HG03060 (cell line): ENCODE measurements around the gene SLC16A2.
"Not testable (repeated sequence)": the region's sequence is repeated elsewhere in the genome, so short reads cannot be mapped to it uniquely, and the experiment has no call there.

ENCODE experiments used
- ATAC-seq: cut with Tn5 transposase; IDR thresholded peaks from one replicate; pipeline ENCODE4 v1.9.1; 2021; ENCODE audit warnings: low read depth, moderate number of reproducible peaks; ENCODE audit not compliant: unreplicated experiment

SLC16A2 gene

DNA sequence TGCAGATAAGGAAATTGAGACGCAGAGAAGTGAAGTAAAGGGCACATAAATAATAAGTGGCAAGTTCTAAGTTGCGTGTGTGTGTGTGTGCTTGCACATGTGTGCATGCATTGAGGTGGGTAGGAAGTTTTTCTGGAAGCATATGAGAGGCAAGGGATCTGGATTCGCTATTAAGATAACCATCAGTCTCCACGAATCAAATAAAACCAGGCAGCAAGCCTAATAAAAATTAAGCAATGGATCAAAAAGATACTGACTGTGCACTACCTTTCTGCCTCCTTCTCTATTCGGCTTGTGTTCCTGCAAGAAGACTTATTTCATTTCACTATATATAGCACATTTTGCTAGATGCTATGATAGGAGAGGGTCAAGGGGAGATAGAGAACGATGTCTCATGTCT, 23.8 kb downstream of the SLC16A2 start:
- no peak for ATAC-seq

DNA sequence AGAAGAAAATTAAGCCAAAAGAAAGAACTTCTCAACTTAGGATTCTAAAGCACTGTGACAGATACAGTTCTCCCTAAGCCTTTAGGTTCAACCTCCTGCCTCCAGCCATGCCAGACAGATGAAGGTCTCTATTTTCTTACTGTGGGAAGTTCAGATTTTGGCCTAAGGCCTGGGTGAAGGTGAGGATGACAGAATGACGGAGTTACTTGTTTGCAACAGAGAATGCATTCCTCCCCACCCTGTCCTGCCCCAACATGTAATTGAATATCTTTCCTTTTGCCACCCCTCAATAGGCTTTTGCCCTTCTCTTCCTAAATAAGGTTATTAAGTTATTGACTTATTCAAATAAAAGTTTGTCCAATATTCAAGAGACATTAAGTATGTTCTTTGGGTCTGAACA, 25.6 kb downstream of the SLC16A2 start:
- no peak for ATAC-seq

DNA sequence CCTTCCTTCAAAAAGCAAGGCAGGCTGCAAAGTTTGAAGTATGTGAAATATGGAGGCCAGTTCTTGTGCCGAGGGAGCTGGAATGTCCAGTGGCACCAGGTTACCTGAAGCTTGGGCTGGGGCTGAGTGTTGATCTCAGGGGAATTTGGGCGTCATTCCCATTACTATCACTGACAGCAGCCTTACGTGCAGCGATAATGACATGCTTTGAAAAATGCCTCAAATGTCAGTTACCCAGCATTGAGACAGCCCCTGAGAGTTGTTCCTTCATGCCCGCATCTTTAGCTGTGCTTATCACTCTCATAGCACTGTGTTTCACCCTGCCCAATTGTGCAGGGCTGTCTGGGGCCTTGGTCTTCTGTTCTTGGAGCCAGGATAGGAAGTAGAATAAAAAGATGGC, 27.4 kb downstream of the SLC16A2 start:
- no peak for ATAC-seq

DNA sequence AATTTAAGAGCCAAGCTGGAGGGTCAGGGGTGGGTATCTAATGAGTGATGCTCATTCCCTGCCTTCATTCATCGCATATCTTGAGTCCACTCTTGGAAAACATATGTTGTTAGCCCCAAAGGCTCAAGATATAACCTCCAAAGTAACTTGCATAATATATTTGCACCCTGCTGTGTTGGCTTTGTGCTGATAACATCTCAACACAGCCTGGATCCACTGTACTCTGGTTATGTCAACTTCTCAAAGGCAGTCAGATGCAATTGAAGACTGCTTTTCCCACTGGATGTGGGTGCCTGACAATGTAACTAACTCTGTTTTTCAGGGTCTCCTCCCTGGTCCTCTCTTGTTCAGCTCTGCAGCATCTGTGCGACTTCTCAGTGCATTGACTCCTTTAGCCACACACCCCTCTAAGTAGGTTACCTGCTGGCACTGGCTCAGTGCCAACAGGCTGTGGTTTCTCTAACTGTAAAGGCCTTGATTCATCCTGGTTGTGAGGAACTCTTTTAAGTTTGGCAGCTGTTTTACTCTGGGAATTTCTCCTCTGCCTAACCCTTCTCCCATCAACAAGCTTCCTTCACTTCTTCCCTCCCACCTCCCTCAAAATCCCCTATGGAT, 28.1 kb downstream of the SLC16A2 start:
- ATAC-seq: no peak

DNA sequence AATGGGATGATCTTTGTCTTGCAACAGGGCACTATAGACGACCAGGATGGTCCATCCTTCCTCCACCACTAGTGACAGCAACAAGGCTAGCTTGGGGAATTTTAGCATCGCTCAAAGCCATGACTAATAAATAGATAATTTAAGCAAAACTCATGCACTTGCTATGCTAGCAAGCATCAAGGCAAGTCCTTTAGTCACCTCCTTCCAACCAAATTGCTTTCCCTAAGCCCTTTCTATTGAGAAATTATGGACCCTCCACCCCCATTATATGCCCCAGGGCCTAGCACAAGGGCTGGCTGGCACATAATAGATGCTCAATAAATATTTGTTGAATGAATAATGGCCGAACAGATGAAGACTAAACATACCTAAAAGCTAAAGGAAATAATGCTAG, 28.6 kb downstream of the SLC16A2 start:
- no peak for ATAC-seq

DNA sequence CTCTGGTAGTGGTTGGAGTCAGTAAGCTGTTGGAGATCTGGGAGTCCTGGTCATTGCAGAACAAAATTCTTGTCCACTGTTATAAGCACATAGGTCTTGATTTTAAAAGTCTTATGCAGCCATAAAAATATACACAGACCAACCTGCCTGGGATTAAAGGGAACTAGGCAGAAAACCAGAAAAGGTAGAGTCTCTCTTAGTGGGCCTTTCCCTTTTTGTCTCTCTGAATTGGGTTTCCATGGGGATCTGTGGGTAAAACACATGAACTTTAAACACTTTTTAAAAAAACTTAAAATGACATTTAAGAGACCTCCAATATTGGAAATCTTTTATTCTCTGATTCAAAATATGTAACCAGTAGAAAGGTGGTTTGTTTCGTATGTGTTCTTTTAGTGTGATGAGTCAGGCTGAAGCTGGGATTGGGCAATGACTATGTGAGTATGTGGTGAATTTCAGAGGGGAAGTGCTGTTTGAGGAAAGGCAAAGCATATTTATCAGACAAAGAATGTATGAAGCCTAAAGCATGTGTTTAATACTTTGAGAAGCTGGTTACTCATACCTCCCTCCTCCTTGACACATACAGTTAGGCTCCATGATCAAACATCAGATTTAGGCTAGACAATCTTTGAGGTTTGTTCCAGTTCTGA, 29.6 kb downstream of the SLC16A2 start:
- no peak for ATAC-seq

DNA sequence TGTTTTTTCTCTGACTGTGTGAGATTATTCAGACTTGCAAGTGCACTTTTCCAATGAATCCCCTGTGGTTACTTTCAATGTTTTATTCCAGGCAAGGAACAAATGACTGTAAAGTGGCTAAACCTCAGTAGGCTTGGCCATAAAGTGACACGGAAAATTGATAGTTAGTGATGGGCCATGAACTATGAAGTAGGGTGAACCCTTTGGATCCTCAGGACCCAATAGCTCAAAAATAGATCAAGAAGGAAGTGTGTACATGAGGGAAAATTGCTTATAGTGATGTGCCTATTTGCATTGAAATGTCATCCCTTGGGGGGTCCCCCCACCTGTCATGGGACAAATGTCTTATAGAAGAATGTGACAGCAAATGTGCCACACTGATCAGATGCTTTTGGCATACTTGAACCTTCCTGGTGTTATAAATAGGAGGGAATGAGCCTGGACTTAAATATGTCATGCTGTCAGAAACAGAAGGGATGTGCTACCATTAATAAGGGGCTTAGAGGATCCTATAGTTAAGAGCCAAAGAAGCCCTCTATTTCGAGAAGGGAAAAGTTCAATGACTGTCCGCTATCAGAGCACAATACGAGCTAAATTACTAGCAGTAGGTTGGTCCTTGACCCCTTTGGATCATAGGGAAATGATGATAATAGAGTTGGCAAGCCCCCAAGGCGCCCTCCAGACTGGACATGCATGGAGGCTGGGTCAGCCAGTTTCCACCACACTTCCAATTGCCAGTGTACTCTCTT, 30.3 kb downstream of the SLC16A2 start:
- ATAC-seq: no peak

DNA sequence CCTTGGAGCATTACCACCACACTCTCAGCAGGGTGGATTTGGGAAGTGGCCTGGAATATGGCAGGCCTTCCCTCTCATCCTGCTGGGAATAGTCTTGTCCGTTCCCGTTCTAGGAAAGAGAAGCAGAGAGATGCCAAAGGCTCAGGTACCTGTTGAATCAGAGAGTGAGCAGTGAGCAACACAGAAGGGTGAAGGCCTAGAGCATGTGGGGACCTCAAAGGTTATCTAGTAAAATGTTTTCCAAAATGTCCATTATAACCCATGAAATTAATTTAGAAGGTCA, 30.8 kb downstream of the SLC16A2 start:
- no peak for ATAC-seq

DNA sequence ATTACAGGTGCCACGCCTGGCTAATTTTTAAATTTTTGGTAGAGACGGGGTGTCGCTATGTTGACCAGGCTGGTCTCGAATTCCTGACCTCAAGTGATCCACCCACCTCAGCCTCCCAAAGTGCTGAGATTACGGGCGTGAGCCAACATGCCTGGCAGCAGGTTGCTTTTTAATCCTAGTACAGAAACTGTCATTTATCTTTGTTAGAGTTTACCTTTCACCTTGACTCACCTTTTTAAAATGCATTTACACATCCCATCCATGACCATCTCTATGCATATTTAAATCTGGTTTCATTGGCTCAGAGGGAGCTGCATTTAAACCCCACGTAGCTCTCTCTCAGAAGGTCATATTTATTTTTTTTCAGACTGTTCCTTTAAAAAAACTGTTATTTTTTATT, 31.9 kb downstream of the SLC16A2 start:
- ATAC-seq: no peak

DNA sequence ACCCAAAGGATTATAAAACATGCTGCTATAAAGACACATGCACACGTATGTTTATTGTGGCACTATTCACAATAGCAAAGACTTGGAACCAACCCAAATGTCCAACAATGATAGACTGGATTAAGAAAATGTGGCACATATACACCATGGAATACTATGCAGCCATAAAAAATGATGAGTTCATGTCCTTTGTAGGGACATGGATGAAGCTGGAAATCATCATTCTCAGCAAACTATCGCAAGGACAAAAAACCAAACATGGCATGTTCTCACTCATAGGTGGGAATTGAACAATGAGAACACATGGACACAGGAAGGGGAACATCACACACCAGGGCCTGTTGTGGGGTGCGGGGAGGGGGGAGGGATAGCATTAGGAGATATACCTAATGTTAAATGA, 32.9 kb downstream of the SLC16A2 start:
- ATAC-seq: not testable (repeated sequence)

DNA sequence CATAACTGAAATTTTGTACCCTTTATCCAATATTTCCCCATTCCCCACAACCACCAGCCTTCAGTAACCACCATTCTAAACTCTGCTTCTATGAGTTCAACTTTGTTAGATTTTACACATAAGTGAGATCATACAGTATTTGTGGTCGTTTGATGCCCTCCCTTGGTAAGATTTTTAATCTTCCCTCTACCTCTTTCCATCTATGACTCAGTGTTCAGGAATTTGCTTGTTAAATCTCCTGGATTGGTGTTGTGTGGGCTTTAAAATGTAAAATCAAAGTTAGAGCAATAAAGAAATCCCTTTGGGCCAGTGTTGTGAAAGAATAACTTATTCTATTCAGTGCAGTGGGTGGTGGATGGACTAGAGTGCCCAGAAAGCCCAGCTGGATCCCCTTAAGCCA, 37.4 kb downstream of the SLC16A2 start:
- ATAC-seq: no peak

DNA sequence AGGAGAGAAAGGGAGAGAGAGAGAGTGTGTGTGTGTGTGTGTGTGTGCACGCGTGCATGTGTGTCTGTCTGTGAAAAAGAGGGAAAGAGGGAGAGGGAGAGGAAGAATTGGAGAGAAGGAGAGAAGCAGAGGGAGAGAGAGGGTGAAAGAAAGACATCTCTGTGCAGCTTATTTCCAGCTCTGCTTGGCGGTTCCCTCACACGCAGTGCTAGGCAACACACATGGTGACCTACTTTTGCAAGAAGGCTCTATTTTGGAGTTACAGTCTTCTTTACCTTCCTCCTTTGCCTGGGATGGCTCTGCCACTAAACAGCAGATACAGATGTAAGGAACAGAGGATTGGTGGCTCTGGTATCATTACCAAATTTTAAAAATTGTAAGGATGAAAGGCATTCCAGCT, 40.1 kb downstream of the SLC16A2 start:
- no peak for ATAC-seq

DNA sequence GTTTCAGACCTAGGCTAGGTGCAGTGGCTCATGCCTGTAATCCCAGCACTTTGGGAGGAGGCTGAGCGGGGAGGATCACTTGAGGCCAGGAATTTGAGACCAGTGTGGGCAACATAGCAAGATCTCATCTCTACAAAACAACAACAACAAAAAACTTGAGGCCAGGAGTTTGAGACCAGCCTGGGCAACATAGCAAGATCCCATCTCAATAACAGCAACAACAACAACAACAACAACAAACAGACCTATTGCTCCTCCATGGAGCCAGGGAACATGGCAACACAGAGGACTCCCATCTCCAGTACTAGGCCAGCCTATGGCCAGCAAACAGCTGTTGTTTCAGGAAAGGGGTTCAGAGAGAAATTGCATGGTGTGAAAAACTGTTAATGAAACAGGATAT, 43.4 kb downstream of the SLC16A2 start:
- no peak for ATAC-seq

DNA sequence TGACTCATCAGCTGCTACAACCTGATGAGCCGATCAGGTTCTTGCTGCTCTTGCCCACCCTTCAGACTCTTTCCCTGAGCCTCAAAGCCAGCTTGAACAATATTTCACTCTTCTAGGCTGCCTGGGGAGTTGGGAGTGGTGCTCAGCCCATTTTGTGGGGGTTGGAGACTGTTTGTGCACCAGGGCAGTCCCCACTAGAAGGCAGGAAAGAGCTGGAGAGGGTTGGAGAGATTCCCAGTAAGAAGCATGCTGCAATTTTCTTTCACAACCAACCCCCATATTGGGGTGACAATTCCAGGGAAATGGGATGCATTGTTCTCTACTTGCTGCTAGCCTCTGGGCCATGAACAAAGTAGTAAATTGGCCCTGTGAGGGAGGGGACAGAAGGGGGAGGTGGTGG, 44.1 kb downstream of the SLC16A2 start:
- no peak for ATAC-seq

DNA sequence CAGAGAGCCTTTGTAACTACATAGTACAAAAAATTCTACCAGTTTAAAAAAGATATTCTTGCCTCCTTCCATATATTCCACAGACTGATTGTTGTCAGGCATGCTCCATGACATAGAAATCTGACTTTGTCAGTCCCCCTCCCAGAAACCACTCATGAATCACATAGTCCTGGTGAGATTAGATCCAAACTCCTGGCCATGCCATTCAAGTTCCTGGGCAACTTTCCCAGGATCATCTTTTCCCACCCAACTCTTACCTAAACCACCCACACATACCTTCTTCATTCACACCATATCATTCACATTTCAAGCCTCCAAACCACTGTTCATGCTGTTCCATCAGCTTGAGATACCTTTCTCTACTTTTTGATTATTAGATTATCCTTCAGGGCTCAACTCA, 46.4 kb downstream of the SLC16A2 start:
- ATAC-seq: no peak

DNA sequence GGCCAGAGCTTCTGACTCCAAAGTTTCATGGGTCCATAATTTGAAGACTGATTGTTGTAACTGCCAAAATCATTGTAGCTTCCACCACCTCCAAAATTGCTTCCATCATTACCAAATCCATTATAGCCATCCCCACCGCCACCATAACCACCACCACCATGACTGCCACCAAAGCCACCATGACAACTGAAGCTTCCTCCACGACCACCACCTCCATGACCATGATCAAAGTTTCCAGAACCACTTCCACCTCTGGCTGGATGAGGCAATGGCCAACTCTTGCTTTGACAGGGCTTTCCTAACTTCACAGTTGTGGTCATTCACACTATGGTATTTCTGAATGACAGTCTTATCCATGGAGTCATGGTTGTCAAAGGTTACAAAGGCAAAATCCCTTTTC, 51.8 kb downstream of the SLC16A2 start:
- not testable (repeated sequence) for ATAC-seq

DNA sequence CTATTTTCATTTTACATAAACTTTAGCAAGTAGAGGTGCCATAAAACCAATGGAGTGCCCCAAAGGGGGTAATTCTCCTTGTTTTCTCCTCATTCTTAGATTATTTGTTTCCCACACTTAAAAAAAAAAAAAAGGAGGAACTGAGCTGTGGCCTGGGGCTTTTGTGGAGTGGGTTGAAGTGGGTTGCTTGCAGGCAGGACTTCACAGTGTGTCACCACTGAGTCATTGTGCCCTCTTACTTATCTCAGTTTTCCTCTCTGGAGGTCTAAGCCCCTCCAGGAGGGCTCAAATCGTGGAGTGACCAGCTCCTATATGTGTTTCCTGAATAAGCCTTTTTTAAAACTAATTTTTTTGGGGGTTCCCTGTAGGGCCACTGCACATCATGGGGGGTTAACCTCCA, 69.0 kb downstream of the SLC16A2 start:
- ATAC-seq: no peak

DNA sequence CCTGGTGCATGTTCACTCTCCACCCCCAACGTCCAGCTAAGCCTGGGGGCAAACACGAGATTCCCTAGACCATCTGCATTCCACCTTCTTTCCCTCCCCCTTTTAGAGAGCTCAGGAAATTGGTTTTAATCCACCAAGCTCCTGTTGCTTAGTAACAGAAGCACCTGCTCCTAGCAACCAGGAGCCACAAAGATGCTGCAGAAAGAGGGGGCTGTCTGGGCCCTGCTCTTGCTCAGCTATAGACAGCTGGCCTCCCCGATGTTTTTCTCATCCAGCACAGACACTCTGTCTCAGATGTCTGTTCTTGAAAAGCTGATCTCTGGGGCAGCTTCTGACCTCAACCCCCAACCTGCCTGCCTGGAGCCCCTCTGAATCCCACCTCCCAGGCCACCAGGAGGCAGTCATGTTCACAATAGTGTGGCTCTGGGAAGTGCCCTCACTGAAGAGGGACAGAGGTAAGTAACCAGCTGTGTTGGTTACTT, 71.5 kb downstream of the SLC16A2 start:
- no peak for ATAC-seq

DNA sequence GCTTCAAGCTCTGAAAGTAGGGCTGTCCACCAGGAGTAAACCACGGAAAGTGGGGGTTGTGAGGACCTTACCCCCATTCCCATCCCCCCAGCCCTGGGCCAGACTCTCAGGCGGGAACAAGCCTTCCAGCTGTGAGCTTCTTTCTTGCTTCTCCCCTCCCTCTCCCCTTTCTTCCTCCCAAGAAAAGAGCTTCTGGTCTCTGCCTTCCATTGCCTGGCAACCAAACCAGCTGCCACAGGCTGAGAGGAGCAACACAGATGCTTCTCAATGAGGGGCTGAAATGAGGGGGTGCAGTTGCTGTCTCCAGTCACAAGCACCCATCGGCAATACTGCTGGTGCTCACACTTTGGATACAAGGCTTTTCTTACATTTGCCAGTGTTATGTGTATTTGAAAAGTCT, 72.5 kb downstream of the SLC16A2 start:
- no peak for ATAC-seq

DNA sequence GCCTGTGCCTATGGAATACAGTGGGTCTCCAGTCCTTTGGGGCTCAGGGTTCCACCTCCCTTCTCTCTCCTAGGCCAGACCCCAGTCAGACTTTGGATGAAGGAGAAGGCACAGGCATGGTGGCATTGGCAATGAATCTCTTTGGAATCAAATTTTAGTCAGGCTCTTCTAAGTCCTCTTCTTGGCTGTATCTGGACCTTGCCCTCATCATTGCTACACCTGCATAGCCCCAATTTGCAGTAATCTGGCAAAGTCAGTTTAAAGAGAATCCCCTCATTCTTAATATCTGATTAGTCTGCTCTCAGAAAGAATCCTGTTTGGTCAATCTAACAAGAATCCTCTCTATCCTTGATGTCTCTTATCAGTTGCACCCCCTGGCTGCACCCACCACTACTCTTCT, 77.6 kb downstream of the SLC16A2 start:
- ATAC-seq: no peak

DNA sequence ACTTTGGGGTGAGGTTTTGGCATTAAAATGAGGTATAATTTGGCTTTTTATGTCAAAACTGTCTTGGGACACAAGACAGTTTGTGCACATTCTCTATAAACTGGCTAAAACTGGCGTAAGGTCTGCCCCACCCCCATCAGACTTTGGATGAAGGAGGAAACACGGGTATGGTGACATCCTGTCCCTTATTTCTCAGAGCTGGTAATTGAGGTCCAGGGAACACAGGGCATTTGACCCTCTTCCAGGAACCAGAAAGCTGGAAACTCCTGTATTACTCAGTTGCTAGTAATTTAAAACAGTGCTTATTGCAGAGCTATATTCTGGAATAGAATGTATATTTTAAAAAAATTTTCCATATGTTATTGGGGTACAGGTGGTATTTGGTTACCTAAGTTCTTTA, 78.8 kb downstream of the SLC16A2 start:
- no peak for ATAC-seq

DNA sequence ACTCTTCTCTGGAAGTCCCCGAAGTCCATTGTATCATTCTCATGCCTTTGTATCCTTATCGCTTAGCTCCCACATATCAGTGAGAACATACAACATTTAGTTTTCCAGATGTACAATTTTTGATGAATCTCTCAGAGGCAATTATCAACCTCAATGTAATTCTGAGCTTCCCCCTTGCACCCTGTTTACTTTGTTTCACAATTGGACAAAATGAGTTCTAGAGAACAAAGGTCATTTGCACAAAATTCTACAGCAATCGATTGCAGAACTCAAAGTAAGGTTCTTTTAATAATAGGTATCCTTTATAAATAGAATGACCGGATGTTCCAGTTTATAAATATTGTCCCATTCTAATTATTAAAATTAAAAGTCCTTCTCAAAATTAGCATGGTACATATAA, 79.3 kb downstream of the SLC16A2 start:
- no peak for ATAC-seq
